Transverse colon (tissue), 4 donors: ENCODE data around the gene DAZAP1. TPM values are rescaled to one million over a fixed set of nuclear protein-coding genes. Genes with fewer than 3 reads are reported as not detected.

Experiments used
- DNase-seq: peaks from one replicate; pipeline ENCODE4 v3.0.0-alpha.2; 2019
- H3K27ac ChIP-seq, 4 donors: fragments of 200-600 bp; sonication (generic); 2 replicates each; pipeline ENCODE4 v1.5.1; 2016 to 2018; ENCODE audit warnings: inconsistent platforms in 4 of 4
- H3K27me3 ChIP-seq: fragments of 200-600 bp; sonication (generic); 2 replicates; pipeline ENCODE4 v1.5.1; 2017; ENCODE audit warnings: inconsistent platforms
- H3K36me3 ChIP-seq, 4 donors: fragments of 200-600 bp; sonication (generic); 2 replicates each; pipeline ENCODE4 v1.5.1; 2017 to 2019; ENCODE audit warnings: inconsistent platforms in 4 of 4
- H3K4me1 ChIP-seq, 4 donors: fragments of 200-600 bp; sonication (generic); 2 replicates each; pipeline ENCODE4 v1.5.1; 2017 to 2020; ENCODE audit warnings: inconsistent platforms in 4 of 4
- H3K4me3 ChIP-seq, 4 donors: fragments of 200-600 bp; sonication (generic); 1 replicate in 1 of 4; 2 replicates in 3 of 4; pipeline versions ENCODE4 v1.5.1 to v1.6.1; 2017 to 2019; ENCODE audit warnings: inconsistent platforms in 4 of 4
- H3K9me3 ChIP-seq, 2 donors: fragments of 200-600 bp; sonication (generic); 2 replicates each; pipeline ENCODE4 v1.5.1; 2017 to 2019; ENCODE audit warnings: inconsistent platforms in 2 of 2
- EP300 ChIP-seq: sonication (generic); formaldehyde crosslinking; IDR thresholded peaks from one replicate; pipeline ENCODE4 v1.6.1; 2017; ENCODE audit warnings: antibody characterized with exemption, low read depth
- POLR2A ChIP-seq: fragments of 450-650 bp; IDR thresholded peaks from one replicate; pipeline ENCODE4 v1.6.1; 2016; ENCODE audit warnings: antibody characterized with exemption, mild to moderate bottlenecking, moderate library complexity
- POLR2AphosphoS5 ChIP-seq, 3 donors: sonication (generic); formaldehyde crosslinking; IDR thresholded peaks; one replicate each; pipeline ENCODE4 v1.6.1; 2016; ENCODE audit warnings: antibody characterized with exemption in 3 of 3
- WGBS, 2 donors: methylation state at CpG; one replicate each; pipeline ENCODE4 v1.1.5; 2018; ENCODE audit warnings: low coverage in 1 of 2; 5-methylcytosine and 5-hydroxymethylcytosine counted together
- in situ Hi-C, 4 donors: fragments of 200-750 bp; cut with MboI; loops; one replicate each; pipeline versions ENCODE4 v1.15.0 to v1.15.1; 2017; ENCODE audit warnings: low sequenced_read_pairs in 3 of 4, low pct_ligation_motif_present in 1 of 4, low pct_unique_long_range_greater_than_20kb in 1 of 4
- intact Hi-C: fragments of 100-400 bp; cut with DNase I; formaldehyde crosslinking; loops from one replicate; pipeline ENCODE4 v1.15.1; 2023; ENCODE audit warnings: low total_unique reads
- total RNA-seq, 4 donors: library from RNA; depleted of rRNA; stranded (reverse); fragments of >200 nt; gene quantifications; one replicate each; pipeline ENCODE4 v1.1.0, GENCODE V29; 2016
- TF ChIP-seq, protein P1 (sequence below), 5 experiments: fragments of 200-600 bp in 3 of 5; fragments of 450-650 bp in 2 of 5; sonication (generic) in 3 of 5; IDR thresholded peaks; 1 replicate in 2 of 5; 2 replicates in 3 of 5; pipeline ENCODE4 v1.5.1; 2016 to 2017; ENCODE audit warnings: antibody characterized with exemption in 5 of 5, inconsistent platforms in 3 of 5, mild to moderate bottlenecking in 2 of 5, moderate library complexity in 1 of 5

DAZAP1 gene
- total RNA-seq, 4 donors from 2014 or later: 36.3 to 77.2 (median 41.6) TPM

DNA sequence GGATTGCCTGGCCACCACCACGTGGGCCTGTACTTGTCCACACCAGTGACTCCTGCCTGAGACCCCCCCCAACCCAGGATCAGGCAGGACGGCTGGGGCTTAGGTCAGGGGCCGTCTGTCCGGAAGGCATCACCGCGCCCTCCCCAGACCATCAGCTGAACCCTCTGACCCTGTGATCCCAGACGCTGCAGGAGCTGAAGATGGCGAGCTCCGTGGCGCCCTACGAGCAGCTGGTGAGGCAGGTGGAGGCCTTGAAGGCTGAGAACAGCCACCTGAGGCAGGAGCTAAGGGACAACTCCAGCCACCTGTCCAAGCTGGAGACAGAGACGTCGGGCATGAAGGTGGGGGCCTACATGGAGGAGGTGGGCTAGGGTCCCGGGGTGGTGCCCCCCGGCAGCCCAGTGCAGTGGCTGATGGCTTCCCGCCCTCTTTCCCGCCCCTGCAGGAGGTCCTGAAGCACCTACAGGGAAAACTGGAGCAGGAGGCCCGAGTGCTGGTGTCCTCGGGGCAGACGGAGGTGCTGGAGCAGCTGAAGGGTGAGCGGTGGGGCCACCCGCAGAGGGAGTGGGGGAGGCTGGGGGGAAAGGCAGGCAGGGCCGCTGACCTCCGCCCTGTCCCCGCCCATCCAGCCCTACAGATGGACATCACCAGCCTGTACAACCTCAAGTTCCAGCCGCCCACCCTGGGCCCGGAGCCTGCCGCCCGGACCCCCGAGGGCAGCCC, 45.6 kb downstream of the DAZAP1 start:
- in situ Hi-C loops: no loop called here
- Histone ChIP-seq H3K4me3 (no peak overlapping the region), H3K27ac (no peak overlapping the region), H3K4me1 (peaks cover 4 to 27% (median 20%) of the 10 kb centered on the region in 4 donors), H3K9me3 (no peaks in the 10 kb centered on the region), H3K36me3 (no peaks in the 10 kb centered on the region), H3K27me3 (peaks cover 100% of the 10 kb centered on the region)
- WGBS, 2 donors: 53% methylated on average over 20 of the region's 30 CpGs; no CpG with 5 or more reads in 1 of the 2 donors
- DNase-seq: no peak
- TF ChIP-seq POLR2A (no peak), POLR2AphosphoS5 (IDR thresholded peaks at IDR 0.05) (no peak), EP300 (no peak)
- TF ChIP-seq, protein P1, sequence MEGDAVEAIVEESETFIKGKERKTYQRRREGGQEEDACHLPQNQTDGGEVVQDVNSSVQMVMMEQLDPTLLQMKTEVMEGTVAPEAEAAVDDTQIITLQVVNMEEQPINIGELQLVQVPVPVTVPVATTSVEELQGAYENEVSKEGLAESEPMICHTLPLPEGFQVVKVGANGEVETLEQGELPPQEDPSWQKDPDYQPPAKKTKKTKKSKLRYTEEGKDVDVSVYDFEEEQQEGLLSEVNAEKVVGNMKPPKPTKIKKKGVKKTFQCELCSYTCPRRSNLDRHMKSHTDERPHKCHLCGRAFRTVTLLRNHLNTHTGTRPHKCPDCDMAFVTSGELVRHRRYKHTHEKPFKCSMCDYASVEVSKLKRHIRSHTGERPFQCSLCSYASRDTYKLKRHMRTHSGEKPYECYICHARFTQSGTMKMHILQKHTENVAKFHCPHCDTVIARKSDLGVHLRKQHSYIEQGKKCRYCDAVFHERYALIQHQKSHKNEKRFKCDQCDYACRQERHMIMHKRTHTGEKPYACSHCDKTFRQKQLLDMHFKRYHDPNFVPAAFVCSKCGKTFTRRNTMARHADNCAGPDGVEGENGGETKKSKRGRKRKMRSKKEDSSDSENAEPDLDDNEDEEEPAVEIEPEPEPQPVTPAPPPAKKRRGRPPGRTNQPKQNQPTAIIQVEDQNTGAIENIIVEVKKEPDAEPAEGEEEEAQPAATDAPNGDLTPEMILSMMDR (IDR thresholded peaks at IDR 0.05): no peak
- intact Hi-C loops: no loop called here

DNA sequence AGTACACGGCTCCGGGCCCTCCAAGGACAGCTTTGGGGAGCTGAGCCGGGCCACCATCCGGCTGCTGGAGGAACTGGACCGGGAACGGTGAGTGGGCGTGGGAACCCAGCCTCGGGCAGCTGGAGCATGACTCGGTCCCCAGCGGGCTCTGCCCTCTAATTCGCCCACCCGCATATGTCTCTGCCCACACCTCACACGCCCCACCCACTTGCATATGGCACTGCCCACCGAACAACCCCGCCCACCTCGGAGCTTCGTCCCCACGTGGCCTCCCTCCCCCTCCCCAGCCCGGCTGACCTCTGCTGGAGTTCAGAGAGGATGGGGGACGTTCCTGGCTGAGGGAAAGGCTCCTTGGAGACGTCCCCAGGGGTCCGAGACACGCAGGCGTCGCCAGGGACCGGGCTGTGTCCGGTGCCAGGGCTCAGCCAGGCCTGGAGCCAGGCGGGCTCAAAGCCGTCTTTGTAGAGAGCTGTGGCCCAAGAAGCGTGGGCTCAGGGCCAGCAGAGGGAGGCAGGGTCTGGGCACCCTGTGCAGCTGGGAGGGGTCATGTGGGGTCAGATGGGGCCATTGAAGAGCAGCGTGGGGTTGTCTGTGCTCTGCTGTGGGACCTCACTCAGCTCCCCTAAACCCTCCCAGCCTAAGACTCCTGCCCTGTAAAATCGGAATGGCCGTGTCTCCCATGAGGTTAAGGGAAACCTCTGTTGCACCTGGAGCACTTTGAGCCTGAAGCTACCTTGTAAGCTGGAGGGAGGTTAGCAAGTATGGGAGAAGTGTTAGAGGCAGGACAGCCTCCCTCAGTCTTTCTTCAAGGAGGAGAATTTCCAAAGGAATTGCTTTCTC, 46.4 kb downstream of the DAZAP1 start:
- Histone ChIP-seq H3K27ac (no peak overlapping the region), H3K9me3 (no peaks in the 10 kb centered on the region), H3K27me3 (peaks cover 100% of the 10 kb centered on the region), H3K36me3 (no peaks in the 10 kb centered on the region), H3K4me3 (no peak overlapping the region), H3K4me1 (peaks cover 4 to 27% (median 20%) of the 10 kb centered on the region in 4 donors)
- 24% methylated on average over 32 of the region's 33 CpGs; no CpG with 5 or more reads in 1 of the 2 donors for WGBS, 2 donors
- DNase-seq: no peak
- in situ Hi-C loops (no loop called here), intact Hi-C loops (no loop called here)
- no peak for TF ChIP-seq POLR2A
- no peak for TF ChIP-seq POLR2AphosphoS5 (IDR thresholded peaks at IDR 0.05)
- no peak for TF ChIP-seq EP300
- TF ChIP-seq, protein P1 (IDR thresholded peaks at IDR 0.05): no peak

DNA sequence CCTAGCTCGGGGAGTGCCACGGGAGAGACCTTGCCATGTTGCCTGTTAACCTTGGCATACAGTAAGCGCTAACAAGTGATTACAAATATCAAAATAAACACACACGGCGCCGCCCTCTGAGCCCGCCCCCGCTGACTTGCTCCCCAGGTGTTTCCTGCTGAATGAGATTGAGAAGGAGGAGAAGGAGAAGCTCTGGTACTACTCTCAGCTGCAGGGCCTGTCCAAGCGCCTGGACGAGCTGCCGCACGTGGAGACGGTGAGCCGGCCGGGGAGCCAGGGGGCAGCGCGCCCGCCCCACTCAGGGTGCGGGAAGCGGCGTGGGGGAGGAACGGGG, 47.6 kb downstream of the DAZAP1 start:
- H3K4me3 ChIP-seq: no peak overlapping the region
- intact Hi-C loops: no loop called here
- WGBS, 2 donors: 7 to 10% methylated on average over 6 to 22 of the region's 22 CpGs
- H3K9me3 ChIP-seq: no peaks in the 10 kb centered on the region
- H3K4me1 ChIP-seq: peaks cover 4 to 27% (median 20%) of the 10 kb centered on the region in 4 donors
- no peak overlapping the region for H3K27ac ChIP-seq
- H3K36me3 ChIP-seq: no peaks in the 10 kb centered on the region
- DNase-seq: no peak
- in situ Hi-C loops: no loop called here
- TF ChIP-seq, protein P1 (IDR thresholded peaks at IDR 0.05): no peak
- TF ChIP-seq POLR2A (no peak), POLR2AphosphoS5 (IDR thresholded peaks at IDR 0.05) (no peak), EP300 (no peak)
- peaks cover 98% of the 10 kb centered on the region for H3K27me3 ChIP-seq

DNA sequence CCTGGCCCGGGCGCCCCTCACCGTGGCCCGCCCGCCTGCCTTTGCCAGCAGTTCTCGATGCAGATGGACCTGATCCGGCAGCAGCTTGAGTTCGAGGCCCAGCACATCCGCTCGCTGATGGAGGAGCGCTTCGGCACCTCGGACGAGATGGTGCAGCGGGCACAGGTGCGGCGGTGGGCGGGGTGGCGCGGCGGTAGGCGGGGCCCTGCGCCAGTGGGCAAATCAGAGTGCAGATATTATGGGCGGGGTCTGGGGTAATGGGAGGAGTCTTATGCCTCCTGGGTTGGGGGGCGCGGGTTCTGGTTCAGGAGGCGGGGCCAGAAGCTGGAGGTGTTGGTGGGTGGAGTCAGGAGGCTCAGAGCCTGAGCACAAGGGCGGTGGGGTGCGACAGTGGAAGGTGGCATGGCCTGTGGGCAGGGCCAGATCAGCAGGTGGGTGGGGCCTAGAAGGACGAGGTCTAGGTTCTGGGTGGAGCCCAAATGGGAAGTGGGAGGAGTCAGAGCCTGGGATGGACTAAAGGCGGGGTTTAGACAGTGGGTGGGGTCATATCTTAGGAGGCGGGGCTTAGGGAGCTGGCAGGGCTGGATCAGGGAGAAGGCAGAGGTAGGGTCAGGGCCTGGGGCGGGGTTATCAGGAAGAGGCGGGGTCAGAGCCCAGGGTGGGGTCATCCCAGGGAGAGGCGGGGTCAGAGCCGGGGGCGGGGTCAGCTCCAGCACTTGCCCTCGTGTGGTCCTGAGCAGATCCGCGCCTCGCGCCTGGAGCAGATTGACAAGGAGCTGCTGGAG, 48.1 kb downstream of the DAZAP1 start:
- Histone ChIP-seq H3K4me1 (peaks cover 4 to 27% (median 20%) of the 10 kb centered on the region in 4 donors), H3K27ac (no peak overlapping the region), H3K27me3 (peaks cover 92% of the 10 kb centered on the region), H3K36me3 (no peaks in the 10 kb centered on the region), H3K4me3 (no peak overlapping the region), H3K9me3 (no peaks in the 10 kb centered on the region)
- in situ Hi-C loops (no loop called here), intact Hi-C loops (no loop called here)
- WGBS, 2 donors: 4 to 18% methylated on average over 4 to 42 of the region's 42 CpGs
- TF ChIP-seq POLR2AphosphoS5 (IDR thresholded peaks at IDR 0.05) (no peak), EP300 (no peak), POLR2A (no peak)
- TF ChIP-seq, protein P1 (IDR thresholded peaks at IDR 0.05): no peak
- DNase-seq: peak; percentile 83
